Raji (cell line): Measurements from ENCODE around the gene C8G.

Source experiments
- POLR2A ChIP-seq: IDR thresholded peaks from 2 replicates; pipeline ENCODE4 v1.6.1; 2011; ENCODE audit warnings: low read depth, low read length, control low read depth; ENCODE audit not compliant: insufficient read depth

The C8G gene

DNA sequence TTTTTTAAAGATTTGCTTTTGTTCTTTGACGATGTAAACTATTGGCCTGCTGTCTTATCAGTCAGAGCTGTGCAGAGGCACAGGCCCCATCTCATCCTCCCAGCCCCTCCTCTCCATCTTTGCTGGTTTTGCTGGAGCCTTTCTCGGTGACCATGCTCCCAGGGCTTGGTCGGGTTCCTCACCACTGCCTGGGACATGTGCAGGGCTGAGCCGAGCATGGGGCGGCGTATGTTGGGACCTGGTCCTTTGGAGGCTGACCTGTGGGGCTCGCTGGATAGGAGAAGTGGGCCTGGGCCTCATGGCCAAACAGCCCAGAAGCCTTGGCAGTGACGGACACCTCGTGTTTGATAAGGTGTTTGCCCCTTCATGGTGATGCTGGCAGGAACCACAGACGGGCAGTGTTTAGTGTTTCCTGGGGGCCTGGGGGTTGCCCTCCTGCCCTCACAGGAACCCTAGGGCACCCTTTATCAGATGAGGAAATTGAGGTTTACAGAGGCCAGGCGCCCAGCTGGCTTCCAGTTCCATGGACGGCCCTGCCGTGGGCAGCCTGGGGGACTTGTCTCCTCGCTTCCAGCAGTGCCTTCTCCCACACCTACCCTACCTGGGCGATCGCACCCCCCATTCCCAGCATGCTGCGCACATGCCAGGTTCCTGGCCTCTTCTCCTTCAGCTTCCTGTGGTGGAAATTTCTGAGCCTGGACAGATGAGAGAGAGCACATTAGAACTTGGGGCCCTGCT lies 31.2 kb upstream of the C8G start:
- TF ChIP-seq POLR2A, result no peak

DNA sequence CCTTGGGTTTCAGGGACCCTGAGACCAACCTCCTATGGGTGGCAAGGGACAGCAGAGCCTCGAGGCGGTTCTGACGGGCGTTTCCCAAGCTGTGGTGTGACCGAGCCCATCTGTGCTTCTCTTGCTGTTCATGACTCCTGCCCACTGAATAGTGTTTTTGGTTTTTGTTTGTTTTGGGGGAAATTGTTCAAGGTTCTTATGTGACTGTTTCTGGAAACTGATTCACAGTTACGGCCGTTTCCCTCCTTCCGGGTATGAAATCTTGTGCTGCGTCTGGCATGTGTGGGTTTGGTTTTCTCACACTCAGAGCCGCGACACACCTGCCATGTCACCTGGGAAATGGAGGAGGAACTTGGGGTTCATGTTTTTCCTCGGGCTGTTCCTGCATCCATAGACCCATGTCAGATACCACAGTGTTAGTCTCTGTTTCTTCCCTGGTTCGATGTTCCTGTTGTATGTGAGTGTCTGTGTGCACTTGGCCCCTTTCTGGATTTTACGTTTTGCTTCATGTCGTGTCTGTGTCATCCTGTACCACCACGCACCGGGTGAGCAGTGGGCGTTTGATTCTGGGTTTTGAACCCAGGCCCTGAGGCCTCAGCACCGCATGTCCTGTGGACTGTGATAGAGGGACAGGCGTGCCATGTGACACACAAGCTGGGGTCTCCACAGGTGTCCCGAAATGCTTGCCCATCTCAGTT lies 29.3 kb upstream of the C8G start:
- no peak for TF ChIP-seq POLR2A

DNA sequence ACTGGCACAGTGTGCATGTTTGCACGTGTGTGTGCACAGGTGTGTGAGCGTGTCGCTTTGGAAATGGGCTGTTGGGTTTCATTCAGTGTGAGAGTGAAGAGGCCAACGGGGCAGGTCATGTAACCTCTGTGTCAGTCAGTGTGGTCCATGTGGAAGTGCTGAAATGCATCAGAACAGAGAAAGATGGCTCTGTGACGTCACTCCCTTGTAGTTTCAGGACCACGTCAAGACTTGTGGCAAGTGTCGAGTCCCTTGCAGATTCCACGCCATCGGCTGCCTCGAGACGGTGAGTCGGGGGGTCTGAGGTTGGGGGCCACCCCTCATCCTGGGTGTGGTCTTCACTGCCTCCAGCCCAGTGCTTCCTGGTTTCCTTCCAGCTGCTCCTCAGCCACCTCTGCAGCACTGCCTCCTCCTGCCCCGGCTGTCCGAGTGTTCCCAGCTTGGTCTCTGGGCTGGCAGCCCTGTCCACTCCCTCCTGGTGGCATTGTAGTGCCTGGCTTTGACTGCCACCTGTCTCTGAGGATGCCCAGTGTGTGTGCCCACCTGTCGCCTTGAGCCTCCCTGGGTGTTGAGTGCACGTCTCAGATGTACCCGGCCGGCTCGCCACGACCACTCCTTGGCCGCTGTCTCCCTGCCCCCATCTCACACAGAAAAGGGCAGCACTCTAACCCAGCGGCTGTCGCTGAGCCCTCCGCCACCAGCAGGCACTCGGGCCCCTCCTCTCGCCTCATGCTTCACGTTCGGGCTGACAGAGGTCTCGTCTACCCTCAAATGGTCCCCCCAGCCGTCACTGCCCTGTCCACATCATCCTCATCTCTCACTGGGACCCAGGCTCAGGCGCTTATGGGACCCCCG lies 28.5 kb upstream of the C8G start:
- no peak for TF ChIP-seq POLR2A

DNA sequence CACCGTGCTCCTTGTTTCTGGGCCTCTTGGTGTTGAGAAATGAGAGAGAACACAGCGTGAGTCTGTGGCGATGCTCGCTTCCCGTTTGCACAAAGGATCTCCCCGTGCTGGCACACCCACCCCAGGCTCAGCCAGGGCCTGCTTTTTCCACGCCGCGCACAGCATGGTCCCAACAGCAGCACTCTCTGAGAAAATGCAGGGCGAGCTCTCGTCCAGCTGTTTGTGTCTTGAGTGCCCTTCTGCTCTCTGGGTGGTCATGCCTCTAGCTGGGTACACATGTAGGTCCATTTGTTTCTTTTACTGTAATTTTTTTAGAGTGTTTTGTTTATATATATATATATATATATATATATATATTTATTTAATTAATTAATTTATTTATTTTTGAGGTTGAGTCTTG lies 27.1 kb upstream of the C8G start:
- TF ChIP-seq POLR2A, result no peak

DNA sequence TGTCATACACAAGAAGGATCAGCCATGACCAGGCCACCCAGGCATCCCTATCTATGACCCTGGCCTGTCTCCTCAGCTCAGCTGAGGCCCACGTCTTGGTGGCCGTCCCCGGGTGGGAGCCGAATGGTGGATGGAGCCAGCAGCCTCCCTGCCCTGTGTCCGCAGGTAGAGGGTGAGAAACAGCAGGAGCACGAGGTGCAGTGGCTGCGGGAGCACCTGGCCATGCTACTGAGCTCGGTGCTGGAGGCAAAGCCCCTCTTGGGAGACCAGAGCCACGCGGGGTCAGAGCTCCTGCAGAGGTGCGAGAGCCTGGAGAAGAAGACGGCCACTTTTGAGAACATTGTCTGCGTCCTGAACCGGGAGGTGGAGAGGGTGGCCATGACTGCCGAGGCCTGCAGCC lies 25.0 kb upstream of the C8G start:
- no peak for TF ChIP-seq POLR2A

DNA sequence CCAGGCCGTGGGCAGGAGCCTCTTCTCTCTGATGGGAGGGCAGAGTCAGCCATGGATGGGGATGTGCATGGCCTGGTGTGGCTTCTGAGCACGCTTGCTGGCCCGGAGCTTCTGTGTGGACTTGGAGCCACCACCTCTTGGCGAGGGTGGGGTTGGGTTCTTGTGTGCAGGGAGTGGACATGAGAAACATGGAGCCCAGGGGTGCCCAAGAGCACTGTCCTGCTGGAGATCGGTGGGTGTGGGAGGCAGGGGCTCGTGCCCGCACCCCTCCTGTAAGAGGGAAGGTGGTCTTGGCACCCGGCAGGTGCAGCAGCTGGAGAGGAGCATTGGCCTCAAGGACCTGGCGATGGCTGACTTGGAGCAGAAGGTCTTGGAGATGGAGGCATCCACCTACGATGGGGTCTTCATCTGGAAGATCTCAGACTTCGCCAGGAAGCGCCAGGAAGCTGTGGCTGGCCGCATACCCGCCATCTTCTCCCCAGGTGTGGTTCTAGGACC lies 24.3 kb upstream of the C8G start:
- TF ChIP-seq POLR2A, result no peak

DNA sequence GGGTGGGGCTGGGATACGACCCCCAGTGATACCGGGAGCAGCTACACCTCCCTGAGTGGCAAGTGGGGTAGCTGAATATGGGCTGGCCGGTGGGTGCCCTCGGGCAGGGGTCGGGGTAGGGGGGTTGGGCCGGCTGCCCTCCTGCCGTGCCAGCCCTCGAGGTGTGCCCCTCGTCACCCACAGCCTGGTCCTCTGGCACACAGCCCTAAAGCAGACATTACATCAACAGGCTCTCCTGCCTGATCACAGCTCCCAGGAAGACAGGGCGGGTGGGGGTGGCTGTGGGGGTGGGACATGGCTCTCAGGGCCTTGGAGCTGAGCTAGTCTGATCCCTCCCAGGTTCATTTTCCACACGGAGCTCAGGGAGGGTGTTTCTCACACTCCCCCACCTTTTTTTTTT lies 23.7 kb upstream of the C8G start:
- TF ChIP-seq POLR2A, result no peak

DNA sequence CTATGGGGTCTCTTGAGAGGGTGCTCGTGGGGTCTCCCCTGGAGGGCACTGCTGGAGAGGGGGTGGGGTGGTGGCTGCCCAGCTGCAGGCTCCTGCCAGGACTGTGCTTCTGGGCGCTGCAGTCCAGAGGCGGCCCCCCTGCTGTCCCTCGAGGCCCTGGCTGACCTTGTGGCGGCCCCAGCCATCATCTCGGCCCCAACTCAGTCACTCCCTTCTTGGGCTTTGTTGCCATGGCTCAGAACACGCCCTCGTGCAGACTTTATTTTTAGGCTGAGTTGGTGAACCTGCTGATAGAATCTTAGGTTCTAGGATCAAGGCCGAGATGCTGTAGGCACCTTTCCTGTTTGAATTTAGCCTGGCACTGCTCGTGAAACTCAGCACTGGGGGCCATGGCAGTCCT lies 23.3 kb upstream of the C8G start:
- no peak for TF ChIP-seq POLR2A

DNA sequence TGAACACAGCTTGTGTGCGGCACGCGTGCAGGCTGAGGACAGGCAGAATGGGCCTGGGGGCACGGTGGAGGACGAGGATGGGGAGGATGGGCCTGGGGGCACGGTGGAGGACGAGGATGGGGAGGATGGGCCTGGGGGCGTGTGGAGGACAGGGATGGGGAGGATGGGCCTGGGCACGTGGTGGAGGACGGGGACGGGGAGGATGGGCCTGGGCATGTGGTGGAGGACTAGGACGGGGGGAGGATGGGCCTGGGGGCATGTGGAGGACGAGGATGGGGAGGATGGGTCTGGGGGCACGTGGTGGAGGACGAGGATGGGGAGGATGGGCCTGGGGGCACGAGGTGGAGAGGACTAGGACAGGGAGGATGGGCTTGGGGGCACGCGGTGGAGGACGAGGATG lies 22.5 kb upstream of the C8G start:
- no peak for TF ChIP-seq POLR2A

DNA sequence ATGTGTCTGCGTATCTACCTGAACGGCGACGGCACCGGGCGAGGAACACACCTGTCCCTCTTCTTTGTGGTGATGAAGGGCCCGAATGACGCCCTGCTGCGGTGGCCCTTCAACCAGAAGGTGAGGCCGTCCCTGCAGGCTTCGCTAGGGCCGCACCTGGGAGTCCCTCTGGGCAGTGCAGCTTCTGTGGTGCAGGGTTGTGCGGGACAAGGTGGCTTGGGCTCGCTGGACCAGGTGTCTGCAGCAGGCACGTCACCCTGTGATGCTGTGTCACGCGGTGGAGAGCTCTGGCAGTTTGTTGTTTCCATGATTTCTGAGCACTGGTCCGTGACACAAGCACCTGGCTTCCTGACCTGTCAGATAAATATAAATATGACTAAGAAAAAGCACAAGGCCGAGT lies 21.2 kb upstream of the C8G start:
- TF ChIP-seq POLR2A, result no peak

DNA sequence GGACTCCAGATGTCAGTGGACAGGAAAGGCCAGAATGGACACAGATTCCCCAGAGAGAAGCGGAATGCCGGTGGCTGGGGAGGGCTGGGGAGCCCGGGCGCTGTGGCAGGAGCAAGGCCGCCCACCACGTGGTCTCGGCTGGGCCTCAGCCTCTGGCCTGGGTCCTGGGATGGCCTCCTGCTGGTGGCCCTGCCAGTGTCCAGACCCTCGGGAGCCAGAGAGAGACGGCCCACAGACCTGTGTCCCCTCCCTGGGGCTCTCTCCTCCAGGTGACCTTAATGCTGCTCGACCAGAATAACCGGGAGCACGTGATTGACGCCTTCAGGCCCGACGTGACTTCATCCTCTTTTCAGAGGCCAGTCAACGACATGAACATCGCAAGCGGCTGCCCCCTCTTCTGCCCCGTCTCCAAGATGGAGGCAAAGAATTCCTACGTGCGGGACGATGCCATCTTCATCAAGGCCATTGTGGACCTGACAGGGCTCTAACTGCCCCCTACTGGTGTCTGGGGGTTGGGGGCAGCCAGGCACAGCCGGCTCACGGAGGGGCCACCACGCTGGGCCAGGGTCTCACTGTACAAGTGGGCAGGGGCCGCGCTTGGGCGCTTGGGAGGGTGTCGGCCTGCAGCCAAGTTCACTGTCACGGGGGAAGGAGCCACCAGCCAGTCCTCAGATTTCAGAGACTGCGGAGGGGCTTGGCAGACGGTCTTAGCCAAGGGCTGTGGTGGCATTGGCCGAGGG lies 19.5 kb upstream of the C8G start:
- TF ChIP-seq POLR2A, result no peak

DNA sequence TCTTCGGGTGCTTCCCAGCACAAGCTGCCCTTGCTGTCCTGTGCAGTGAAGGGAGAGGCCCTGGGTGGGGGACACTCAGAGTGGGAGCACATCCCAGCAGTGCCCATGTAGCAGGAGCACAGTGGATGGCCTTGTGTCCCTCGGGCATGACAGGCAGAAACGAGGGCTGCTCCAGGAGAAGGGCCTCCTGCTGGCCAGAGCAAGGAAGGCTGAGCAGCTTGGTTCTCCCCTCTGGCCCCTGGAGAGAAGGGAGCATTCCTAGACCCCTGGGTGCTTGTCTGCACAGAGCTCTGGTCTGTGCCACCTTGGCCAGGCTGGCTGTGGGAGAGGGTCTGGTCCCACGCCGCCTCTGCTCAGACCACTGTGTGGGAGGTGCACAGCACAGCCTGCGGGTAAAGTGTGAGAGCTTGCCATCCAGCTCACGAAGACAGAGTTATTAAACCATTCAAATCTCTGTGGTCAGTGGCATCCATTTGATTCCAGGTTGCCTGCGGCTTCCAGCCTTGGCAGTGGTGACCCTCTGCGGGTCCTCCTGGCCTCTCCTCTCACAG lies 18.8 kb upstream of the C8G start:
- TF ChIP-seq POLR2A, result no peak

DNA sequence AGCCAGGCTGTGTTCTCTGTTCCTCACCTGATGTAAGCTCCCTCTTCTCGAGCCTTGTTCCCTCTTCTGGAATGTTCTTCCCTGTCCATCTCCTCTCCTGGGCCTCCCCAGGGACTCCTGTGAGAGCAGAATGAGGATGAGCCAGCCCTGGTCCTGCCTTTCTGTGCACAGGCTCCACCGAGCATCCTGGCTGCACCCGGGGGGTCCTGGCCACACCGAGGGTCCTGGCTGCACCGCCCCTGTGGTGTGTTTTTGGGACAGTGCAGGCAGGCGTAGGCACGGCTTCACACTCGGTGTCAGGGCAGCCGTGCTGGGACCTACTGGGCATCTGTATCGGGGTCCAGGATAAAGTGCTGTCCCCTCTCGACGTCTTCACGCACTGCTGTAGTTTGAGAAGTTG lies 18.3 kb upstream of the C8G start:
- TF ChIP-seq POLR2A, result no peak

DNA sequence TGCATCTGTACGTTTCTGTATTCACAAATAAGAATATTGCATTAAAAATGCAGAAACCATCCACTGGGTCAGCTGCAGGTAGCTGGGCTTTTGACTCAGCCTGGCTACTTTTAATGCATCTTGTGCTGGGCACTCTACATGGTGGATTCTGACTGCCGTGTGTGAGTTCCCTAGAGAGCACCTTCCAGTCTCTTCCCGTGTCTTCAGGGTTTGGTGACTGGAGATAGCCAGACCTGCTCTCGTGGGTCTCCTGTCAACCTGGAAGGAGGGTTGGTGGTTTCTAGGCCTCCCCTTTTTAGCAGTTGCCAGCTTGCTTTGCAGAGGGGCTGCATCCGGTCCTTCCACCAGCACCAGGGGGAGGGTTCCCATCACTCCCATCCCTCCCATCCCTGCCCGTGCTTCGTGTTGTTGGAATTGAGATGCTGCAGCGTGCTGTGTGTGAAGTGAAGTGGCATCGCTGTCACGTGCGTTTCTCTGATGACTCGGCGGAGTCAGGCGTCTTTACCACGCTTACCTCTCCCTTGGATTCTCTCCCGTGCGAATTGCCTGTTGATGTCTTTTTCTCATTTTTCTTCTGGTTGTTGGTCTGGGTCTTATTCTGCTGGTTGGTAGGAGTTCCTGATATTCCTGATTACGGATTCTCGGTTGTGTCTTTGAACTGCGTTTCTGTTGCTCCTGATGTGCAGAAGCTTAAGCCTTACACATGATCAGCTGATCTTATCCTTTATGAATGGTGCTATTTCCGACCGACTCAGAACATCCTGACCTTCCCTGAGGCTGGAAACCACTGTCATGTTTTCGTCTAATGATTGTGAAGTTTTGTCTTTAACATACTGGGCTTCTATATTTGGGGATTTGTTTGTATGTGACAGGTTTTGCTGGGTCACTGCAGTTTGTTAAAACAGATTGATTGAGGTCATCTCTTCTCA lies 17.4 kb upstream of the C8G start:
- TF ChIP-seq POLR2A, result no peak

DNA sequence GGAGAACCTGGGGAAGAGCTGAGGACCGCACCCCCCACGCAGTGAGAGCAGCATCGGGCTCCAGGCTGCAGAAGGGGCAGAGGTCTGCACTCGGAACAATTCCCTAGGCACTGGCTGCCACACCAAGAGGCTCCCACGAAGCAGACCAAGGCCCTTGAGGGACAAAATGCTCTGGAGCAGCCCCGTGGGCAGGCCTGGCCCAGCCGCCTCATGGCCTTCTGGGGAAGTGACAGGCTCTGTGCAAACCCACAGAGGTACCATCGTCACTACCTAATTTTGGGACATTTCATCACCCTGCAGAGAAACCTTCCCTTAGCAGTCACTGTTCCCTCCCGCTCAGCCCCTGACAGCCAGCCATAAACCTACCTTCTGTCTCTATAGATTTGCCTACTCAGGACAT lies 16.5 kb upstream of the C8G start:
- TF ChIP-seq POLR2A, result no peak
